Measurements from ENCODE around the gene GPR75.

Gene GPR75

GRCh38 chr2:53859206-53860181 lies at the start of gene GPR75:
TSS of gene GPR75 (minus strand) at chr2:53859967. CDS start at chr2:53854756, 5,211 bp downstream.
- H3K4me3 ChIP-seq (ENCODE audit: low read depth, low read length) = peak within 1 kb of the TSS; percentile 49
- no peak for DNase-seq (ENCODE audit: low read depth)
- in situ Hi-C loops (cut with HindIII; ENCODE audit: low sequenced_read_pairs) = no loop called here
- TF ChIP-seq CTCF (IDR thresholded peaks at IDR 0.05; ENCODE audit: low read depth, low read length, missing control alignments) = no peak

- no peak overlapping the region for H3K4me3 ChIP-seq (ENCODE audit: low read depth, low read length)
- in situ Hi-C loops (cut with HindIII; ENCODE audit: low sequenced_read_pairs) = no loop called here
- no peak for DNase-seq (ENCODE audit: low read depth)
- TF ChIP-seq CTCF (IDR thresholded peaks at IDR 0.05; ENCODE audit: low read depth, low read length, missing control alignments) = no peak
These were observed 47.8 kb upstream of the GPR75 start for GRCh38 chr2:53907582-53907981.

GRCh38 chr2:53905396-53905795 lies 45.6 kb upstream of the GPR75 start:
- in situ Hi-C loops (cut with HindIII; ENCODE audit: low sequenced_read_pairs) = no loop called here
- no peak for DNase-seq (ENCODE audit: low read depth)
- H3K4me3 ChIP-seq (ENCODE audit: low read depth, low read length) = no peak overlapping the region
- TF ChIP-seq CTCF (IDR thresholded peaks at IDR 0.05; ENCODE audit: low read depth, low read length, missing control alignments) = no peak

GRCh38 chr2:53903011-53903410 lies 43.2 kb upstream of the GPR75 start:
- in situ Hi-C loops (cut with HindIII; ENCODE audit: low sequenced_read_pairs) = no loop called here
- H3K4me3 ChIP-seq (ENCODE audit: low read depth, low read length) = no peak overlapping the region
- TF ChIP-seq CTCF (IDR thresholded peaks at IDR 0.05; ENCODE audit: low read depth, low read length, missing control alignments) = no peak
- no peak for DNase-seq (ENCODE audit: low read depth)

- in situ Hi-C loops (cut with HindIII; ENCODE audit: low sequenced_read_pairs) = no loop called here
- no peak for DNase-seq (ENCODE audit: low read depth)
- no peak for TF ChIP-seq CTCF (IDR thresholded peaks at IDR 0.05; ENCODE audit: low read depth, low read length, missing control alignments)
- H3K4me3 ChIP-seq (ENCODE audit: low read depth, low read length) = no peak overlapping the region
These were observed 41.4 kb upstream of the GPR75 start for GRCh38 chr2:53901192-53901591.

- TF ChIP-seq CTCF (IDR thresholded peaks at IDR 0.05; ENCODE audit: low read depth, low read length, missing control alignments) = no peak
- DNase-seq (ENCODE audit: low read depth) = peak; percentile 2
- no peak overlapping the region for H3K4me3 ChIP-seq (ENCODE audit: low read depth, low read length)
- in situ Hi-C loops (cut with HindIII; ENCODE audit: low sequenced_read_pairs) = no loop called here
These were observed 37.1 kb upstream of the GPR75 start for GRCh38 chr2:53896864-53897263.

Measured in astrocyte of the cerebellum (primary cell).